ENCODE data around the gene ZNF385A. TPM values are rescaled to one million over a fixed set of nuclear protein-coding genes. Genes with fewer than 3 reads are reported as not detected.

The ZNF385A gene
- polyA plus RNA-seq (ENCODE audit: low read depth in 6 of 6) = 10 to 100 TPM in 3 of 6 donors, 1 to 10 TPM in 3; 6.1 to 18.2 (median 10.5) TPM

GRCh38 chr12:54384591-54385041, at the start of gene ZNF385A:
TSS of gene ZNF385A (minus strand) at chr12:54384733. CDS start at chr12:54384514, 219 bp downstream.
- Mint-ChIP-seq H3K36me3 (no peaks in the 10 kb centered on the region), H3K4me3 (peak within 1 kb of the TSS; percentile 3 to 93 (median 80)), H3K27me3 (no peaks in the 10 kb centered on the region), H3K9me3 (no peaks in the 10 kb centered on the region), H3K4me1 (peaks cover 67 to 86% (median 74%) of the 10 kb centered on the region in 3 donors), H3K27ac (peak within 1 kb of the TSS; percentile 66 to 94 (median 88))
- ATAC-seq (ENCODE audit: low read depth in 2 of 2) (peak; percentile 84 to 87), DNase-seq (peak; percentile 72)

GRCh38 chr12:54432815-54433164, 48.3 kb upstream of the ZNF385A start:
- Mint-ChIP-seq H3K27ac (peak overlapping the region in 1 of 6 donors; percentile 41), H3K36me3 (no peaks in the 10 kb centered on the region), H3K9me3 (no peaks in the 10 kb centered on the region), H3K27me3 (peaks cover 15 to 25% (median 19%) of the 10 kb centered on the region in 3 donors), H3K4me3 (no peak overlapping the region), H3K4me1 (peaks cover 8 to 16% (median 13%) of the 10 kb centered on the region in 3 donors)
- DNase-seq (no peak), ATAC-seq (ENCODE audit: low read depth in 2 of 2) (no peak)

- no peak for ATAC-seq (ENCODE audit: low read depth in 2 of 2)
- Mint-ChIP-seq H3K4me3 (no peak overlapping the region), H3K9me3 (no peaks in the 10 kb centered on the region), H3K27ac (peak overlapping the region in 2 of 6 donors; percentile 24 to 49), H3K36me3 (no peaks in the 10 kb centered on the region), H3K27me3 (peaks cover 15 to 32% (median 24%) of the 10 kb centered on the region in 3 donors), H3K4me1 (peaks cover 14 to 20% (median 19%) of the 10 kb centered on the region in 3 donors)
- no peak for DNase-seq
Measured at GRCh38 chr12:54431911-54432814, 47.6 kb upstream of the ZNF385A start.

GRCh38 chr12:54430471-54431069, 46.0 kb upstream of the ZNF385A start:
- Mint-ChIP-seq H3K4me3 (no peak overlapping the region), H3K27ac (peak overlapping the region in 1 of 6 donors; percentile 10), H3K36me3 (no peaks in the 10 kb centered on the region), H3K9me3 (no peaks in the 10 kb centered on the region), H3K27me3 (peaks cover 12 to 48% (median 33%) of the 10 kb centered on the region in 3 donors), H3K4me1 (peaks cover 16 to 20% (median 20%) of the 10 kb centered on the region in 3 donors)
- DNase-seq = no peak
- no peak for ATAC-seq (ENCODE audit: low read depth in 2 of 2)

- H3K27ac Mint-ChIP-seq = peak overlapping the region in 1 of 6 donors; percentile 91
- H3K27me3 Mint-ChIP-seq = peaks cover 17 to 60% (median 31%) of the 10 kb centered on the region in 3 donors
- DNase-seq (no peak), ATAC-seq (ENCODE audit: low read depth in 2 of 2) (no peak)
- no peak overlapping the region for H3K4me3 Mint-ChIP-seq
- no peaks in the 10 kb centered on the region for H3K9me3 Mint-ChIP-seq
- peaks cover 16 to 22% (median 20%) of the 10 kb centered on the region in 3 donors for H3K4me1 Mint-ChIP-seq
- no peaks in the 10 kb centered on the region for H3K36me3 Mint-ChIP-seq
Measured at GRCh38 chr12:54429014-54429471, 44.5 kb upstream of the ZNF385A start.

GRCh38 chr12:54428050-54429013, 43.8 kb upstream of the ZNF385A start:
- Mint-ChIP-seq H3K27me3 (peaks cover 17 to 60% (median 31%) of the 10 kb centered on the region in 3 donors), H3K9me3 (no peaks in the 10 kb centered on the region), H3K27ac (peak overlapping the region in 2 of 6 donors; percentile 6 to 29), H3K4me1 (peaks cover 16 to 22% (median 20%) of the 10 kb centered on the region in 3 donors), H3K36me3 (no peaks in the 10 kb centered on the region), H3K4me3 (no peak overlapping the region)
- DNase-seq = no peak
- ATAC-seq (ENCODE audit: low read depth in 2 of 2) = no peak

- Mint-ChIP-seq H3K9me3 (no peaks in the 10 kb centered on the region), H3K36me3 (no peaks in the 10 kb centered on the region), H3K4me1 (peaks cover 12 to 18% (median 18%) of the 10 kb centered on the region in 3 donors), H3K4me3 (no peak overlapping the region), H3K27ac (no peak overlapping the region), H3K27me3 (peaks cover 13 to 55% (median 38%) of the 10 kb centered on the region in 3 donors)
- ATAC-seq (ENCODE audit: low read depth in 2 of 2) (no peak), DNase-seq (no peak)
Measured at GRCh38 chr12:54427106-54427505, 42.6 kb upstream of the ZNF385A start.

- ATAC-seq (ENCODE audit: low read depth in 2 of 2) (no peak), DNase-seq (no peak)
- Mint-ChIP-seq H3K4me1 (peaks cover 10 to 15% (median 14%) of the 10 kb centered on the region in 3 donors), H3K27ac (peak overlapping the region in 1 of 6 donors; percentile 21), H3K36me3 (no peaks in the 10 kb centered on the region), H3K27me3 (peaks cover 11 to 51% (median 42%) of the 10 kb centered on the region in 3 donors), H3K9me3 (no peaks in the 10 kb centered on the region), H3K4me3 (no peak overlapping the region)
Measured at GRCh38 chr12:54426690-54427089, 42.2 kb upstream of the ZNF385A start.

GRCh38 chr12:54425702-54426101, 41.2 kb upstream of the ZNF385A start:
- Mint-ChIP-seq H3K27ac (no peak overlapping the region), H3K27me3 (peaks cover 11 to 51% (median 50%) of the 10 kb centered on the region in 3 donors)

GRCh38 chr12:54424224-54424623, 39.7 kb upstream of the ZNF385A start:
- no peak overlapping the region for H3K4me3 Mint-ChIP-seq
- peaks cover 11 to 53% (median 46%) of the 10 kb centered on the region in 3 donors for H3K27me3 Mint-ChIP-seq
- no peaks in the 10 kb centered on the region for H3K9me3 Mint-ChIP-seq
- ATAC-seq (ENCODE audit: low read depth in 2 of 2) (no peak), DNase-seq (no peak)
- H3K4me1 Mint-ChIP-seq = peaks cover 19 to 33% (median 32%) of the 10 kb centered on the region in 3 donors
- no peaks in the 10 kb centered on the region for H3K36me3 Mint-ChIP-seq
- H3K27ac Mint-ChIP-seq = no peak overlapping the region

More at GRCh38 chr12:54425702-54426101, 41.2 kb upstream of the ZNF385A start:
- peak overlapping the region in 1 of 8 donors; percentile 36 for H3K4me3 Mint-ChIP-seq
- no peaks in the 10 kb centered on the region for H3K36me3 Mint-ChIP-seq
- no peaks in the 10 kb centered on the region for H3K9me3 Mint-ChIP-seq
- peaks cover 16 to 22% (median 18%) of the 10 kb centered on the region in 3 donors for H3K4me1 Mint-ChIP-seq
- DNase-seq (no peak), ATAC-seq (ENCODE audit: low read depth in 2 of 2) (no peak)

- Mint-ChIP-seq H3K36me3 (no peaks in the 10 kb centered on the region), H3K4me1 (peaks cover 19 to 34% (median 33%) of the 10 kb centered on the region in 3 donors), H3K27me3 (peaks cover 11 to 53% (median 46%) of the 10 kb centered on the region in 3 donors), H3K27ac (no peak overlapping the region), H3K4me3 (no peak overlapping the region), H3K9me3 (no peaks in the 10 kb centered on the region)
- ATAC-seq (ENCODE audit: low read depth in 2 of 2) (no peak), DNase-seq (no peak)
Measured at GRCh38 chr12:54423816-54424150, 39.2 kb upstream of the ZNF385A start.

GRCh38 chr12:54421879-54422250, 37.3 kb upstream of the ZNF385A start:
- Mint-ChIP-seq H3K9me3 (no peaks in the 10 kb centered on the region), H3K27me3 (peaks cover 11 to 38% (median 33%) of the 10 kb centered on the region in 3 donors), H3K4me1 (peaks cover 28 to 44% (median 40%) of the 10 kb centered on the region in 3 donors), H3K27ac (peak overlapping the region in 1 of 6 donors; percentile 4), H3K36me3 (no peaks in the 10 kb centered on the region), H3K4me3 (peak overlapping the region in 2 of 8 donors; percentile 23 to 25)
- no peak for DNase-seq
- no peak for ATAC-seq (ENCODE audit: low read depth in 2 of 2)

Measured in naive B cell (primary cell).